HEK293T (cell line): ENCODE data around the gene FHOD3.

Experiments
- ARNT ChIP-seq: fragments of 450-650 bp; IDR thresholded peaks from 2 replicates; pipeline ENCODE4 v1.6.1; 2017; ENCODE audit warnings: mild to moderate bottlenecking
- L3MBTL2 ChIP-seq: fragments of 450-650 bp; conservative IDR thresholded peaks from 2 replicates; pipeline ENCODE4 v1.6.1; 2016; ENCODE audit warnings: mild to moderate bottlenecking
- SUZ12 ChIP-seq: fragments of 450-650 bp; IDR thresholded peaks from 2 replicates; pipeline ENCODE4 v1.6.1; 2016; ENCODE audit warnings: mild to moderate bottlenecking
- TARDBP ChIP-seq: fragments of 450-650 bp; IDR thresholded peaks from 2 replicates; pipeline ENCODE4 v1.6.1; 2016

DNA sequence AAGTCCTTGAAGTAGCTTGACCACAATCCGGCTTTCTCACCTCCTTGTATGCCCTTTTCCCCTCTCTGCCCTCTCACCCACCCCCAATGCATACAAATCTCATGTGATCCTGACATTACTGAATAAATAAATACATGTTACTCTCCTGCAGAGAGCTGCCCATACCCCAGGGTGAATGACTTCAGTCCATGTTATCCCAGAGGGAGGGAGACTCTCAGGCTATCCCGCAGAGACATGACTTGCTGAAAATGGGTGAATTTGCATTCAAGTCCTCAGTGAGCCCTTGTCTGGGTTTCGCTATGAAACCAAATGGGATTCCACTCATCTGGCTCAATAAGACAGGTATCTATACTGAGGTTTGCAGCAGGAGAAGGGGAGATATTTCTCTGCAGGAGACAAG lies 168.5 kb downstream of the FHOD3 start:
- TF ChIP-seq ARNT (no peak), SUZ12 (no peak), TARDBP (no peak), L3MBTL2 (no peak)
